ENCODE data around the gene HOXA2.

The HOXA2 gene

DNA sequence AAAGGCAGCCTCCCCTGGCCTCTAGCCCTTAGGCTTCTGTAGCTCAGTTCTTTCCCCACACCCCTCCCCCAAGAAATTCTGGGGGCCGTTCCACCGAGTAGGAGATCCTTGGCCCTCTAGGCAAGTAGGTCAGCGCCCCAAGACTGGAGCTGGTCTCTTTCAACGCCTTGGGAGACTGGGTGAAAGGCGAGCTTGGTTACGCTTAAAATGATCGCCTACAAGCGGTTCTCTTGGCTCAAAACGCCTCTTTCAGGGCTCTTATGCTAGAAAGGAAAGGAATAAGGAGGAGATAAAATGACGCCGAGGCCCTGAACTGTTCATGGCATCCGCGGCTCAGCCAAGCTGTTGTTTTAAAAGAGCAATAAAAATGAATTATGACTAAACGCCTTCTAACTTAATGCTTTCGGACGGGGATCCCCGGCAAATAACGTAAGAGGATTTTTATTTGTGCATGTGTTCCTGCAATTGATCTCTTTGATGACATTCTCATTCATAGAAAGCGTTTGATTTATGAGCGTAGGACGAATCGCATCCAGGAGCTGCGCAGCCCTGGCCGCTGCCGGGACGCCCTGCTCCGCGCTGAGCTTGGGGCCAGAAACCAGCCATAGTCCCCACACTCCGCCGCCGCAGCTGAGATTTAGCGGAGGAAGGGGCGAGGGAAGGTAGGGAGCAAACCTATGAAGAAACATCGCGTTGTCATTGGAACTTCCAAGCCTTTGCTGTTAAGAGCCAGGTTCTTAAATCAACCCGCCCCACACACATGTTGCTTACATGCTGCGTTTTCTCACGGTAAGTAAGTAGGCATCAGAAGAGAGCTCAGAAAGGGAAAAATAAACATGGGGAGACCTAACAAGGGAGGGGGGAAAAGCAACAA is 3.7 kb downstream of the HOXA2 start:
- Histone ChIP-seq H3K9me3 (ENCODE audit: control insufficient read depth, low read length) (no peaks in the 10 kb centered on the region), H3K36me3 (ENCODE audit: control insufficient read depth, insufficient read depth, low read length, severe bottlenecking) (no peaks in the 10 kb centered on the region), H3K27me3 (replicated peaks; ENCODE audit: control insufficient read depth, insufficient read depth, low read length) (no peaks in the 10 kb centered on the region), H3K4me1 (ENCODE audit: control insufficient read depth, insufficient read depth, low read length) (peaks cover 54% of the 10 kb centered on the region), H3K9ac (ENCODE audit: low read length) (peak overlapping the region; percentile 97), H3K4me3 (ENCODE audit: low read length) (peak overlapping the region; percentile 94)
- no peak for DNase-seq (ENCODE audit: low read depth)

DNA sequence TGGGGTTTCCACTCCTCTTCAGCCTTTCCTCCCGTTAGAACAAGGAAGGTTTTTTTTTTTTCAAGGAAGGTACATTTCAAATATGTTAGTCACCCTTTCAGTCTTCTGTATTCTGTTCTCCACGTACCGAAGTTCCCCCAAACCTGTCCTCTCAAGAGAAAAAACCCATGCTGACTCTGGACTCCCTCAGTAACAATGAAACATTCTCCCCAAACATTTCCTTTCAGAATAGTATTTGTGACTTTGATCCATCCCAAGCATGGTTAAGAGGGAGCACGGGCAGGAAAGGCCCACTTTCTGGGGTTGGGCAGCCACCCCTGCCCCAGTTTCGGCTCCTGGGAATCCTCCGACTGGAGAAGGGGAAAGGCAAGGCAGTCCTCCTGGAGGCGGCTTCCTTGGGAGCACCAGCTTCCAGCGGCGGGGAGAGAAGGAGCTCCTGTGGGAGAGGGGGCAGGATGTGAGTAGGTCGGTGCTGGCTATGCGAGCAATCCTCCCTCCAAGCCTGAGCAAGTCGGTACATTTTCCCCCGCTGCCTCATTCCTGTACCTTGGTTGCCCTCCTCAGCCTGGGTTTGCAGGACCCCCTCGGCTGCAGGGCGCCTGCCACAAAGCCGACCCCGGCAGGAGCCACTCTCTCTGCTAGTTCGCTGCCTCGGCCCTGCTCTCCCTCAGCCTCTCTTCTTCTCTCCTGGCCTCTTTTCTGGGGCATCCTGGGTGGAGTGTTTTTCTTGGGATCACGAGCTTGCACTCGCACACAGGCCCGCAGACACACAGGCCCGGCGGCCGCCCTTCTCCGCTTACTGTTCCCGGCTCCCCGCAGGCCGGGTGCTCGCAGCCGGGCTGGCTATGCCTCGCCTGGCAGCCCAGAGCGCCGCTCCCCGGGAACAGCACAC is 4.6 kb downstream of the HOXA2 start:
- H3K9me3 ChIP-seq (ENCODE audit: control insufficient read depth, low read length): no peaks in the 10 kb centered on the region
- DNase-seq (ENCODE audit: low read depth): no peak
- no peaks in the 10 kb centered on the region for H3K27me3 ChIP-seq (replicated peaks; ENCODE audit: control insufficient read depth, insufficient read depth, low read length)
- no peaks in the 10 kb centered on the region for H3K36me3 ChIP-seq (ENCODE audit: control insufficient read depth, insufficient read depth, low read length, severe bottlenecking)
- peak overlapping the region; percentile 97 for H3K9ac ChIP-seq (ENCODE audit: low read length)
- peak overlapping the region; percentile 94 for H3K4me3 ChIP-seq (ENCODE audit: low read length)
- H3K4me1 ChIP-seq (ENCODE audit: control insufficient read depth, insufficient read depth, low read length): peaks cover 51% of the 10 kb centered on the region

- no peaks in the 10 kb centered on the region for H3K9me3 ChIP-seq (ENCODE audit: control insufficient read depth, low read length)
- peak overlapping the region; percentile 94 for H3K4me3 ChIP-seq (ENCODE audit: low read length)
- no peaks in the 10 kb centered on the region for H3K27me3 ChIP-seq (replicated peaks; ENCODE audit: control insufficient read depth, insufficient read depth, low read length)
- no peaks in the 10 kb centered on the region for H3K36me3 ChIP-seq (ENCODE audit: control insufficient read depth, insufficient read depth, low read length, severe bottlenecking)
- no peak for DNase-seq (ENCODE audit: low read depth)
- peaks cover 51% of the 10 kb centered on the region for H3K4me1 ChIP-seq (ENCODE audit: control insufficient read depth, insufficient read depth, low read length)
- H3K9ac ChIP-seq (ENCODE audit: low read length): peak overlapping the region; percentile 97
These were observed 5.5 kb downstream of the HOXA2 start for GRCh38 chr7:27096768-27097514.

GRCh38 chr7:27095897-27096767 is 6.4 kb downstream of the HOXA2 start, which contains the start of gene HOXA1:
TSS of gene HOXA1 (minus strand) at chr7:27096000. CDS start at chr7:27095912, 88 bp downstream.
- no peaks in the 10 kb centered on the region for H3K36me3 ChIP-seq (ENCODE audit: control insufficient read depth, insufficient read depth, low read length, severe bottlenecking)
- peak within 1 kb of the TSS; percentile 97 for H3K9ac ChIP-seq (ENCODE audit: low read length)
- H3K4me1 ChIP-seq (ENCODE audit: control insufficient read depth, insufficient read depth, low read length): peaks cover 44% of the 10 kb centered on the region
- DNase-seq (ENCODE audit: low read depth): no peak
- H3K9me3 ChIP-seq (ENCODE audit: control insufficient read depth, low read length): no peaks in the 10 kb centered on the region
- H3K4me3 ChIP-seq (ENCODE audit: low read length): peak within 1 kb of the TSS; percentile 94
- H3K27me3 ChIP-seq (replicated peaks; ENCODE audit: control insufficient read depth, insufficient read depth, low read length): no peaks in the 10 kb centered on the region

DNA sequence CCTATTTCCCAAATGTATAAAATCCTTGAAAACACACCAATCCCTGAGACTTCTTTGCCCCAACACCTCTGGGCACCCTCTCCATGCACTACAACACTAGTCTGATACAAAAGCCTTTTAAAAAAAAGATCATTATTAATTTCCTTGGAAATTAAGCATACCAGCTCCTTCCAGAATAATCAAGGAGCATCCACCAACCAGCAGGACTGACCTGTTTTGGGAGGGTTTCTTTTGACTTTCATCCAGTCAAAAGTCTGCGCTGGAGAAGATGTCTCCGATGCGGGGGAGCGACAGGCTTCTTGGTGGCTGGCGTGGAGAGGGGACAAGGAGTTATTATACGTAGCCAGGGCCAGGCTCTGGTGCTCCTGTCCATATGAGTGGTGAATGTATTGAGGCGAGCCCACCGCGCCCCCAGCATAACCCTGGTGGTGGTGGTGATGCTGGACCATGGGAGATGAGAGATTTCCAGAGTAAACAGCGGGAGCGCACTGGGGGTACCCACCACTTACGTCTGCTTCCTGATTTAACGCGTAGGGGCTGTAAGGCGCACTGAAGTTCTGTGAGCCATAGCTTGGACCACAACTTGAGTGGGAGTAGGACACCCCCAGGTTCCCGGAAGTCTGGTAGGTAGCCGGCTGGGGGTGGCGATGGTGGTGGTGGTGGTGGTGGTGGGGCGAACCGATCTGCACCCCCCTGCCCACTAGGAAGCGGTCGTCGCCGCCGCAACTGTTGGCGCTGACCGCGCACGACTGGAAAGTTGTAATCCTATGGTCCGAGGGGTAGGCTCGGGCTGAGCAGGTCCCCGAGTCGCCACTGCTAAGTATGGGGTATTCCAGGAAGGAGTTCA is 7.2 kb downstream of the HOXA2 start:
- H3K4me1 ChIP-seq (ENCODE audit: control insufficient read depth, insufficient read depth, low read length): peaks cover 36% of the 10 kb centered on the region
- H3K4me3 ChIP-seq (ENCODE audit: low read length): peak overlapping the region; percentile 94
- H3K36me3 ChIP-seq (ENCODE audit: control insufficient read depth, insufficient read depth, low read length, severe bottlenecking): no peaks in the 10 kb centered on the region
- no peaks in the 10 kb centered on the region for H3K9me3 ChIP-seq (ENCODE audit: control insufficient read depth, low read length)
- H3K27me3 ChIP-seq (replicated peaks; ENCODE audit: control insufficient read depth, insufficient read depth, low read length): no peaks in the 10 kb centered on the region
- H3K9ac ChIP-seq (ENCODE audit: low read length): peak overlapping the region; percentile 77
- no peak for DNase-seq (ENCODE audit: low read depth)

- DNase-seq (ENCODE audit: low read depth): no peak
- Histone ChIP-seq H3K9ac (ENCODE audit: low read length) (no peak overlapping the region), H3K9me3 (ENCODE audit: control insufficient read depth, low read length) (no peaks in the 10 kb centered on the region), H3K36me3 (ENCODE audit: control insufficient read depth, insufficient read depth, low read length, severe bottlenecking) (no peaks in the 10 kb centered on the region), H3K4me3 (ENCODE audit: low read length) (peak overlapping the region; percentile 94), H3K27me3 (replicated peaks; ENCODE audit: control insufficient read depth, insufficient read depth, low read length) (no peaks in the 10 kb centered on the region), H3K4me1 (ENCODE audit: control insufficient read depth, insufficient read depth, low read length) (peaks cover 28% of the 10 kb centered on the region)
These were observed 8.0 kb downstream of the HOXA2 start for GRCh38 chr7:27094304-27095049.

DNA sequence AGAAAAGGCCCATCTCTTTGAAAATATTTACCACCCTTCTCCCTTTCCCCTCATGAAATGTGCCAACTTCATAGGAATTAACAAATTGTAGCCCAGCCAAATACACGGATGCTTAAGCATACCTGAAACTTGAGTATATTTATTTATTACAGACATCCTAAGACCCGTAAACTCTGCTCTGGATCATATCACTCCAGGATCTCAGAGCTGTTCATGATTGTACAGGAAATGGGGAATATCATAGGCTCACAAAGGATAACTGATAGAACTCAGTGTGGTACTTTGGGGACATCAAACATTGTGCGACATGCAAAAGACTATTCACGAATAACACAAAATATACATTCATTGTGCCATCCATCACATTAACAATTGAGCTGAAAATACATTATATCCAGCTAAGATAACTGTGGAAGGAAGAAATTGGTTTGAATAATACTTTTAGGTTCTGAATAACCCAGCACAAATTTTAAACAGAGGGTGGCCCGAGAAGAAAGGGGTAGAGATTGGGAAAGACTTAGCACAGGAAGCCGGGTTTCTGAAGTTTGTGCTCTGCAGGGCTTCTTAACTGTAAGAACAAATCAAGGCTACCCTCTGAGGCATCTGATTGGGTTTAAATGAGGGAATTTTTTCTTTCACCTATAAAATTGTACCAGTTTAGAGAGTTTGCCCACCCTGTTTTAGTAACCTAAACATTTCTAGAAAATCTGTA is 9.1 kb downstream of the HOXA2 start:
- no peaks in the 10 kb centered on the region for H3K27me3 ChIP-seq (replicated peaks; ENCODE audit: control insufficient read depth, insufficient read depth, low read length)
- H3K9me3 ChIP-seq (ENCODE audit: control insufficient read depth, low read length): no peaks in the 10 kb centered on the region
- H3K36me3 ChIP-seq (ENCODE audit: control insufficient read depth, insufficient read depth, low read length, severe bottlenecking): no peaks in the 10 kb centered on the region
- no peak overlapping the region for H3K9ac ChIP-seq (ENCODE audit: low read length)
- no peak overlapping the region for H3K4me3 ChIP-seq (ENCODE audit: low read length)
- no peak for DNase-seq (ENCODE audit: low read depth)
- peaks cover 20% of the 10 kb centered on the region for H3K4me1 ChIP-seq (ENCODE audit: control insufficient read depth, insufficient read depth, low read length)

DNA sequence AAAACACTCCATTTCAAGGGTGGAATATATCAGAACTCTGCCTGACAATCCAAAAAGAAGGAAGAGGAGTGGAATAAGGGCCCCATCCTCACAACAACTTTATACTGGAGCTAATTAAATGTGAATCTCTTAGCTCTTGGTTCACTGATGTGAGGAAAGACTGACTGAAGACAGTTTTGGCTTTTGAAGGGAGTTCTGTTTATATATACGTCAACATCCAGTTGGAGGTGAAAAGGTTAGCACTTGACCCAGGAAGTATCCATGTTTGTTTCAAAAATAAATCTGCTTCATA is 9.7 kb downstream of the HOXA2 start:
- no peak for DNase-seq (ENCODE audit: low read depth)
- H3K36me3 ChIP-seq (ENCODE audit: control insufficient read depth, insufficient read depth, low read length, severe bottlenecking): no peaks in the 10 kb centered on the region
- H3K4me1 ChIP-seq (ENCODE audit: control insufficient read depth, insufficient read depth, low read length): peaks cover 14% of the 10 kb centered on the region
- no peak overlapping the region for H3K9ac ChIP-seq (ENCODE audit: low read length)
- H3K4me3 ChIP-seq (ENCODE audit: low read length): no peak overlapping the region
- no peaks in the 10 kb centered on the region for H3K9me3 ChIP-seq (ENCODE audit: control insufficient read depth, low read length)
- H3K27me3 ChIP-seq (replicated peaks; ENCODE audit: control insufficient read depth, insufficient read depth, low read length): no peaks in the 10 kb centered on the region

Measured in adipocyte (in vitro differentiated cells).